Choroid plexus epithelial cell (primary cell): ENCODE measurements around the gene PDE9A.
"Not testable (repeated sequence)": the region's sequence is repeated elsewhere in the genome, so short reads cannot be mapped to it uniquely, and the experiment has no call there.

ENCODE experiments used
- DNase-seq: peaks from one replicate; pipeline ENCODE4 v3.0.0-alpha.2; 2010; ENCODE audit warnings: low read depth
- H3K4me3 ChIP-seq: 2 replicates; pipeline ENCODE4 v1.5.1; 2011; ENCODE audit warnings: low read depth, mild to moderate bottlenecking, control low read depth, low read length, moderate library complexity
- CTCF ChIP-seq: conservative IDR thresholded peaks from 2 replicates; pipeline ENCODE4 v1.5.1; 2011; ENCODE audit warnings: low read depth, mild to moderate bottlenecking, control low read depth, inconsistent platforms, low read length, moderate library complexity

The PDE9A gene

GRCh38 chr21:42612390-42612789 is 41.0 kb upstream of the PDE9A start:
- TF ChIP-seq CTCF = no peak
- DNase-seq = no peak
- H3K4me3 ChIP-seq = no peak overlapping the region

- TF ChIP-seq CTCF = no peak
- no peak overlapping the region for H3K4me3 ChIP-seq
- DNase-seq = no peak
These were observed 39.7 kb upstream of the PDE9A start for GRCh38 chr21:42613756-42614155.

DNA sequence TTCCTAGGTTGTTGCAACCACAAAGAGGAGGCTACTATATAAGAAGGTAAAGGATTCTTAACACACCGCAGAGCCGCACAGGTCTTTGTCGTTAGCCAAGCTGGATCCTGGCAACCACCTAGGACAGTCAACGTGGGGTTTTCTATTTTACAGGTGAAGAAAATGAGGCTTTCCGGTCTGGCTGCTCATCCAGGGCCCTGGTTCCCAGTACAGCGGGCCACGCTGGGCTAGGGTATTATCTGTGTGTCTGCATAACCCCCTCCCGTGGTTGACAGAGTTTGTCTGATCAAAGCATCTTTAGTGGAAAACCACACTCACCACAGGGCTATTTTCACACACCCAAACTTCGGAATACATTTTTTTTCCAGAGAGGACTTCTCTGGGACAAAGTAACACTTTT is 39.0 kb upstream of the PDE9A start:
- TF ChIP-seq CTCF = no peak
- H3K4me3 ChIP-seq = no peak overlapping the region
- DNase-seq = no peak

DNA sequence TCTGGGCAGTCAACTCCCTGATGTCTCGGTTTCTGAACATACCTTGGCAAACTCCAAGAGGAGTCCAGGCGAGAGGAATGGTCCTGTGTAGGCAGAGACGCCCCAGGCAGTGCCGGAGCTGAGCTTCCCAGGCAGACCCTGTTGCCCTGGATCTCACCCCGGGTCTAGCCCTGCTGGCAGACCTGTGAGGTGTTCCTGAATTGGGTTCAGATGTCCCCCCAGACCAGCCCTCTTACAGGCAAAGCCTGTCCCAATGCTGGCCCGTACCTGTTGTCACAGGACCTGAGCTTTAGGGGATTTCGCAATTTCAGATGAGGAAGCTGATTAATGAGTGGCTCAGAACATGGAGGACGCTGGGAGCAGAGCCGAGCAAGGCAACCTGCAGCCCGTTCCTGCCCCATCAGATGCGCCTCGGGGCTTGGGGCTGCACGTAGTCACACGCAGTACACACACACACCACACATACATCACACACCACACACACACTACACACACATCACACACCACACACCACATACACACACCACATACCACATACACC is 38.5 kb upstream of the PDE9A start:
- no peak overlapping the region for H3K4me3 ChIP-seq
- DNase-seq = no peak
- TF ChIP-seq CTCF = no peak

GRCh38 chr21:42615377-42615776 is 38.0 kb upstream of the PDE9A start:
- H3K4me3 ChIP-seq, DNase-seq: not testable (repeated sequence)

DNA sequence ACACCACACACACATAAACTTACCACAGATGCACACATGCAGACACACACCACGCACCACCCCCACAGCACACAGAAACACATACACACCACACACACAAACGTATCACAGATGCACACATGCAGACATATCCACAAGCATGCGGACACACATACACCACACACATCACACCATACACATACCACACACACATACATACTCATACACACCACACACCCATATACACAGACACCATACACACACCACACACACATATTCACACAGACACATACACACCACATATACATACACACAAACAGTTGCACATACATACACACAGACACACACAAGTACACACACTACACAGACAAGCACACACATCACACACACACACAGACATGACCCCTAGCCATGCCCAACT is 37.5 kb upstream of the PDE9A start:
- H3K4me3 ChIP-seq = no peak overlapping the region
- no peak for DNase-seq
- TF ChIP-seq CTCF = no peak

DNA sequence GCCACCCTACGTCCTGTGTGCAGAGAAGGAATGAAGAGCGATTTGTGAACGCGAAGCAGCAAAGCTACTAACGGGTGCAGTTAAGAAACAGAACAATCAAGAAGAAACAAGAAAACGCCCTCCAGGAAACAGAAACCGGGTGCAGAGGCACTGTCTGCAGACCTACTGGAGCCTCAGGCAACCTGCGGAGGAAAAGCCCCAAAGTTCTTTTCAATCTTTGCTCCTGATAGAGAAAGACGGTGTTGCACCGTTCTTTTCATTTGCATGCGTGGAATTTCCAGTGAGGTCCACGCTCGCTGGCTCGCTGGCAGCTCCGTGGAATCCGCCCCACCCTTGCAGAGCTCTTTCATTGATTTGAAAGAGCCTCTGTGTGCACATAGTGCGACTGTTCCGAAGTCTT is 37.0 kb upstream of the PDE9A start:
- DNase-seq = no peak
- no peak for TF ChIP-seq CTCF
- H3K4me3 ChIP-seq = no peak overlapping the region

GRCh38 chr21:42616941-42617340 is 36.5 kb upstream of the PDE9A start:
- no peak overlapping the region for H3K4me3 ChIP-seq
- DNase-seq = no peak
- TF ChIP-seq CTCF = no peak
